ENCODE results near the gene BORA.

GRCh38 chr13:72737033-72737432 lies 9.3 kb downstream of the BORA start:
- TF ChIP-seq CTCF (conservative IDR thresholded peaks at IDR 0.05 in 1 of 2, IDR thresholded peaks at IDR 0.05 in 1 of 2; ENCODE audit: extremely low read depth in 1 of 2, insufficient read depth in 1 of 2, low read depth in 1 of 2, low read length in 2 of 2), result no peak
- no peak for TF ChIP-seq EZH2 (IDR thresholded peaks at IDR 0.05; ENCODE audit: borderline replicate concordance, low read length)

Measured in mammary epithelial cell (primary cell).